GM10248 (cell line): Measurements from ENCODE around the gene MATR3.
"Not testable (repeated sequence)": the region's sequence is repeated elsewhere in the genome, so short reads cannot be mapped to it uniquely, and the experiment has no call there.

Experiments
- CTCF ChIA-PET: fragments of 300-600 bp; sonication (Branson Sonifier 250); formaldehyde crosslinking; extraction: SDS; loops from one replicate; lab custom pipeline; 2021; ENCODE audit warnings: antibody characterized with exemption; lab: Yijun Ruan, JAX
- POLR2A ChIA-PET: fragments of 350-650 bp; sonication (Branson Sonifier 250); formaldehyde crosslinking; extraction: SDS; loops from one replicate; lab custom pipeline; 2020; ENCODE audit warnings: antibody characterized with exemption; lab: Yijun Ruan, JAX
- DNase-seq: peaks from one replicate; pipeline ENCODE4 v3.0.0; 2012; ENCODE audit errors: extremely low spot score
- TF ChIP-seq, protein P1 (sequence below): IDR thresholded peaks from 2 replicates; pipeline ENCODE4 v1.5.1; 2012; ENCODE audit warnings: mild to moderate bottlenecking, low read depth; ENCODE audit errors: extremely low read depth, missing control alignments, control extremely low read depth

Gene MATR3

GRCh38 chr5:139263946-139264345 is 29.6 kb upstream of the MATR3 start:
- no peak for DNase-seq
- ChIA-PET CTCF (interaction anchor here (0.8 kb wide), 1 partner anchor 13 kb away, joined by 3 read pairs; no protein-coding TSS in a partner anchor), POLR2A (no interaction called here)
- TF ChIP-seq, protein P1, sequence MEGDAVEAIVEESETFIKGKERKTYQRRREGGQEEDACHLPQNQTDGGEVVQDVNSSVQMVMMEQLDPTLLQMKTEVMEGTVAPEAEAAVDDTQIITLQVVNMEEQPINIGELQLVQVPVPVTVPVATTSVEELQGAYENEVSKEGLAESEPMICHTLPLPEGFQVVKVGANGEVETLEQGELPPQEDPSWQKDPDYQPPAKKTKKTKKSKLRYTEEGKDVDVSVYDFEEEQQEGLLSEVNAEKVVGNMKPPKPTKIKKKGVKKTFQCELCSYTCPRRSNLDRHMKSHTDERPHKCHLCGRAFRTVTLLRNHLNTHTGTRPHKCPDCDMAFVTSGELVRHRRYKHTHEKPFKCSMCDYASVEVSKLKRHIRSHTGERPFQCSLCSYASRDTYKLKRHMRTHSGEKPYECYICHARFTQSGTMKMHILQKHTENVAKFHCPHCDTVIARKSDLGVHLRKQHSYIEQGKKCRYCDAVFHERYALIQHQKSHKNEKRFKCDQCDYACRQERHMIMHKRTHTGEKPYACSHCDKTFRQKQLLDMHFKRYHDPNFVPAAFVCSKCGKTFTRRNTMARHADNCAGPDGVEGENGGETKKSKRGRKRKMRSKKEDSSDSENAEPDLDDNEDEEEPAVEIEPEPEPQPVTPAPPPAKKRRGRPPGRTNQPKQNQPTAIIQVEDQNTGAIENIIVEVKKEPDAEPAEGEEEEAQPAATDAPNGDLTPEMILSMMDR = no peak

- no peak for DNase-seq
- ChIA-PET CTCF (interaction anchor here (1.4 kb wide), 1 partner anchor 9 kb away, joined by 3 read pairs; no protein-coding TSS in a partner anchor), POLR2A (no interaction called here)
- TF ChIP-seq, protein P1 = no peak
These were observed 28.5 kb upstream of the MATR3 start for GRCh38 chr5:139265001-139265400.

DNA sequence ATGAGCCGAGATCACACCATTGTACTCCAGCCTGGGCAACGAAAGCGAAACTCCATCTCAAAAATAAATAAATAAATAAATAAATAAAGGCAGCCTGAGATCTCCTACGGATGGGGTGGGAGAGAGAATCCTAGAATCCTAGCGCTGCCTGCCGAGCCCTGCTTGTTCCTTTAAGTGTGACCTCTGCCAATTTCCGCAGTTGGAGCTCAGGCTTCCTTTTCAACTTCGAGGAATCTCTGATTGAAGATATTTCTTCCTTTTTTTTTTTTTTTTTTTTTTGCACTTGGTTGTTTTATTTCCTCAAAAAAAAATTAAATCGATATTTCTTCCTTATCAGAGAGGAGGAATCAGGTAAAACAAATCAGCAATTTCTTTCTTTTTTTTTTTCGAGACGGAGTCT is 27.3 kb upstream of the MATR3 start:
- ChIA-PET POLR2A (no interaction called here), CTCF (interaction anchor here (1.1 to 2.3 kb wide), 4 partner anchors 10 to 76 kb away, joined by 3 to 7 read pairs (median 3); partner anchors contain the start of gene PAIP2)
- TF ChIP-seq, protein P1 = no peak
- DNase-seq = no peak

- CTCF ChIA-PET = interaction anchor here (1.1 to 2.5 kb wide), 5 partner anchors 14 to 124 kb away, joined by 3 to 21 read pairs (median 6); partner anchors contain the start of genes MATR3 and PAIP2
- DNase-seq = no peak
- POLR2A ChIA-PET = no interaction called here
- TF ChIP-seq, protein P1 = no peak
These were observed 26.1 kb upstream of the MATR3 start for GRCh38 chr5:139267481-139267880.

- CTCF ChIA-PET = interaction anchor here (0.7 to 2.5 kb wide), 13 partner anchors 12 to 479 kb away, joined by 3 to 21 read pairs (median 4); partner anchors contain the start of gene MATR3
- POLR2A ChIA-PET = interaction anchor here (0.6 kb wide), 1 partner anchor 473 kb away, joined by 3 read pairs; no protein-coding TSS in a partner anchor
- TF ChIP-seq, protein P1 = no peak
- DNase-seq = no peak
These were observed 25.0 kb upstream of the MATR3 start for GRCh38 chr5:139268364-139269202.

- DNase-seq = not testable (repeated sequence)
- POLR2A ChIA-PET = interaction anchor here (0.6 to 0.7 kb wide), 4 partner anchors 42 to 798 kb away, joined by 3 to 4 read pairs (median 4); no protein-coding TSS in a partner anchor
- CTCF ChIA-PET = interaction anchor here (1.5 kb wide), 1 partner anchor 20 kb away, joined by 5 read pairs; no protein-coding TSS in a partner anchor
These were observed 22.8 kb upstream of the MATR3 start for GRCh38 chr5:139270718-139271117.
